HG03432 (cell line): ENCODE measurements around the gene FZR1.

Experiments used
- ATAC-seq: cut with Tn5 transposase; IDR thresholded peaks from one replicate; pipeline ENCODE4 v1.9.1; 2021; ENCODE audit warnings: mild to moderate bottlenecking, moderate library complexity; ENCODE audit not compliant: unreplicated experiment

The FZR1 gene

GRCh38 chr19:3586707-3587346 lies 80.7 kb downstream of the FZR1 start:
- no peak for ATAC-seq
